SH-SY5Y (cell line): ENCODE measurements around the gene C6orf141.

Experiments
- GATA2 ChIP-seq: IDR thresholded peaks from 2 replicates; pipeline ENCODE4 v1.6.1; 2011; ENCODE audit warnings: mild to moderate bottlenecking, low read depth, low read length
- GATA3 ChIP-seq: IDR thresholded peaks from 2 replicates; pipeline ENCODE4 v1.6.1; 2011; ENCODE audit warnings: low read depth, mild to moderate bottlenecking, low read length, moderate library complexity

DNA sequence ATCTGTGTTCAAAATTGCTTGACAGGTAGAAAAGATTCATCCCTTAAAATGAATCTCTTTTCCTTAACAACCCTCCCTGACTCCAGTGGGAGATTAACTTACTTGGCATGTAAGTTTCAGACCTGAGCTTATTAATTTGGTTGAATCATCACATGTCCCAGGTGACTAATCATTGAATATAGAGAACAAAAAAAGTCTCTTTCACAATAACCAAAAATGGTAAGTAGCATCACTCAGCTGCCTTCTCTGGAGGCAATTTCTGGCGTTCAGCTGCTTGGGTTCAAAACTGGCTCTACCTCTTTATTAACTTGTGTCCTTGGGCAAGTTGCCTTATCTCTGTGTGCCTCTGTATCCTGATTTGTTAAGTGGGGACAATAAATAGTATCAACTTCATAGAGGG is 2.9 kb downstream of the C6orf141 start:
- TF ChIP-seq GATA2 (no peak), GATA3 (no peak)
